Dendritic cell treated with granulocyte-macrophage colony-stimulating factor and Interleukin-4, amounts not matched to agents 40 ng/mL and 50 ng/mL, for 4 days (primary cell): ENCODE data around the gene KCNMA1.

Experiments used
- H3K27ac Mint-ChIP-seq: one replicate; pipeline ENCODE4 v1.8.0; 2022; ENCODE audit warnings: mild to moderate bottlenecking, mixed read lengths
- H3K27me3 Mint-ChIP-seq: one replicate; pipeline ENCODE4 v1.8.0; 2022; ENCODE audit warnings: mild to moderate bottlenecking, mixed read lengths
- H3K36me3 Mint-ChIP-seq: one replicate; pipeline ENCODE4 v1.8.0; 2022; ENCODE audit warnings: low read depth, mixed read lengths
- H3K4me1 Mint-ChIP-seq: one replicate; pipeline ENCODE4 v1.8.0; 2022; ENCODE audit warnings: low read depth, mixed read lengths
- H3K4me3 Mint-ChIP-seq: one replicate; pipeline ENCODE4 v1.8.0; 2022; ENCODE audit warnings: mild to moderate bottlenecking, moderate library complexity, mixed read lengths
- H3K9me3 Mint-ChIP-seq: one replicate; pipeline ENCODE4 v1.8.0; 2022; ENCODE audit warnings: mixed read lengths
- intact Hi-C: fragments of 100-400 bp; cut with micrococcal nuclease; formaldehyde crosslinking; loops from one replicate; pipeline ENCODE4 v1.15.0; 2022

KCNMA1 gene

GRCh38 chr10:77378366-77379349, 258.9 kb downstream of the KCNMA1 start:
- Mint-ChIP-seq H3K27ac (no peak overlapping the region), H3K4me1 (no peaks in the 10 kb centered on the region), H3K4me3 (no peak overlapping the region), H3K36me3 (no peaks in the 10 kb centered on the region), H3K27me3 (peaks cover 24% of the 10 kb centered on the region), H3K9me3 (no peaks in the 10 kb centered on the region)
- intact Hi-C loops, result no loop called here

- H3K4me1 Mint-ChIP-seq, result no peaks in the 10 kb centered on the region
- intact Hi-C loops, result no loop called here
- no peaks in the 10 kb centered on the region for H3K9me3 Mint-ChIP-seq
- no peak overlapping the region for H3K4me3 Mint-ChIP-seq
- peaks cover 23% of the 10 kb centered on the region for H3K27me3 Mint-ChIP-seq
- no peak overlapping the region for H3K27ac Mint-ChIP-seq
- H3K36me3 Mint-ChIP-seq, result no peaks in the 10 kb centered on the region
Measured at GRCh38 chr10:77377678-77378352, 259.8 kb downstream of the KCNMA1 start.

GRCh38 chr10:77377034-77377433, 260.6 kb downstream of the KCNMA1 start:
- Mint-ChIP-seq H3K9me3 (no peaks in the 10 kb centered on the region), H3K4me3 (no peak overlapping the region), H3K4me1 (no peaks in the 10 kb centered on the region), H3K36me3 (no peaks in the 10 kb centered on the region), H3K27ac (no peak overlapping the region), H3K27me3 (peaks cover 22% of the 10 kb centered on the region)
- intact Hi-C loops, result no loop called here

- Mint-ChIP-seq H3K4me3 (no peak overlapping the region), H3K27ac (no peak overlapping the region), H3K9me3 (no peaks in the 10 kb centered on the region), H3K4me1 (no peaks in the 10 kb centered on the region), H3K36me3 (no peaks in the 10 kb centered on the region), H3K27me3 (peaks cover 7% of the 10 kb centered on the region)
- intact Hi-C loops, result no loop called here
Measured at GRCh38 chr10:77374189-77374656, 263.4 kb downstream of the KCNMA1 start.

- H3K4me1 Mint-ChIP-seq, result no peaks in the 10 kb centered on the region
- H3K36me3 Mint-ChIP-seq, result no peaks in the 10 kb centered on the region
- intact Hi-C loops, result no loop called here
- H3K4me3 Mint-ChIP-seq, result no peak overlapping the region
- peaks cover 3% of the 10 kb centered on the region for H3K27me3 Mint-ChIP-seq
- H3K9me3 Mint-ChIP-seq, result no peaks in the 10 kb centered on the region
- no peak overlapping the region for H3K27ac Mint-ChIP-seq
Measured at GRCh38 chr10:77371848-77372799, 265.5 kb downstream of the KCNMA1 start.

GRCh38 chr10:77371421-77371820, 266.2 kb downstream of the KCNMA1 start:
- Mint-ChIP-seq H3K4me1 (no peaks in the 10 kb centered on the region), H3K27ac (no peak overlapping the region), H3K27me3 (peaks cover 3% of the 10 kb centered on the region), H3K36me3 (no peaks in the 10 kb centered on the region), H3K9me3 (no peaks in the 10 kb centered on the region), H3K4me3 (no peak overlapping the region)
- intact Hi-C loops, result no loop called here

- no peaks in the 10 kb centered on the region for H3K4me1 Mint-ChIP-seq
- H3K9me3 Mint-ChIP-seq, result no peaks in the 10 kb centered on the region
- no peak overlapping the region for H3K27ac Mint-ChIP-seq
- H3K4me3 Mint-ChIP-seq, result no peak overlapping the region
- H3K27me3 Mint-ChIP-seq, result peaks cover 11% of the 10 kb centered on the region
- H3K36me3 Mint-ChIP-seq, result no peaks in the 10 kb centered on the region
- intact Hi-C loops, result no loop called here
Measured at GRCh38 chr10:77368006-77368405, 269.6 kb downstream of the KCNMA1 start.

GRCh38 chr10:77363210-77363609, 274.4 kb downstream of the KCNMA1 start:
- Mint-ChIP-seq H3K36me3 (no peaks in the 10 kb centered on the region), H3K4me1 (no peaks in the 10 kb centered on the region), H3K9me3 (no peaks in the 10 kb centered on the region), H3K4me3 (no peak overlapping the region), H3K27me3 (peaks cover 7% of the 10 kb centered on the region), H3K27ac (no peak overlapping the region)
- intact Hi-C loops, result no loop called here

- H3K4me3 Mint-ChIP-seq, result no peak overlapping the region
- H3K36me3 Mint-ChIP-seq, result no peaks in the 10 kb centered on the region
- no peaks in the 10 kb centered on the region for H3K9me3 Mint-ChIP-seq
- peaks cover 7% of the 10 kb centered on the region for H3K27me3 Mint-ChIP-seq
- H3K27ac Mint-ChIP-seq, result no peak overlapping the region
- intact Hi-C loops, result no loop called here
- no peaks in the 10 kb centered on the region for H3K4me1 Mint-ChIP-seq
Measured at GRCh38 chr10:77361831-77362230, 275.8 kb downstream of the KCNMA1 start.

- intact Hi-C loops, result no loop called here
- Mint-ChIP-seq H3K36me3 (no peaks in the 10 kb centered on the region), H3K4me3 (no peak overlapping the region), H3K4me1 (no peaks in the 10 kb centered on the region), H3K27ac (no peak overlapping the region), H3K27me3 (peaks cover 10% of the 10 kb centered on the region), H3K9me3 (no peaks in the 10 kb centered on the region)
Measured at GRCh38 chr10:77361426-77361825, 276.2 kb downstream of the KCNMA1 start.

GRCh38 chr10:77360835-77361234, 276.8 kb downstream of the KCNMA1 start:
- Mint-ChIP-seq H3K9me3 (no peaks in the 10 kb centered on the region), H3K4me3 (no peak overlapping the region), H3K36me3 (no peaks in the 10 kb centered on the region), H3K27ac (no peak overlapping the region), H3K27me3 (peaks cover 11% of the 10 kb centered on the region), H3K4me1 (no peaks in the 10 kb centered on the region)
- intact Hi-C loops, result no loop called here

- H3K36me3 Mint-ChIP-seq, result no peaks in the 10 kb centered on the region
- H3K27ac Mint-ChIP-seq, result no peak overlapping the region
- H3K27me3 Mint-ChIP-seq, result peaks cover 12% of the 10 kb centered on the region
- H3K9me3 Mint-ChIP-seq, result no peaks in the 10 kb centered on the region
- intact Hi-C loops, result no loop called here
- H3K4me3 Mint-ChIP-seq, result no peak overlapping the region
- no peaks in the 10 kb centered on the region for H3K4me1 Mint-ChIP-seq
Measured at GRCh38 chr10:77359950-77360520, 277.6 kb downstream of the KCNMA1 start.

- Mint-ChIP-seq H3K36me3 (no peaks in the 10 kb centered on the region), H3K27ac (no peak overlapping the region), H3K9me3 (no peaks in the 10 kb centered on the region), H3K27me3 (peaks cover 8% of the 10 kb centered on the region), H3K4me3 (no peak overlapping the region), H3K4me1 (no peaks in the 10 kb centered on the region)
- intact Hi-C loops, result no loop called here
Measured at GRCh38 chr10:77359287-77359691, 278.3 kb downstream of the KCNMA1 start.
